Measurements from ENCODE around the gene PLEKHG2. TPM values are rescaled to one million over a fixed set of nuclear protein-coding genes. Genes with fewer than 3 reads are reported as not detected.
"Not testable (repeated sequence)": the region's sequence is repeated elsewhere in the genome, so short reads cannot be mapped to it uniquely, and the experiment has no call there.

PLEKHG2 gene
- total RNA-seq, 1 donor from 2014 or later: 86.7 TPM

DNA sequence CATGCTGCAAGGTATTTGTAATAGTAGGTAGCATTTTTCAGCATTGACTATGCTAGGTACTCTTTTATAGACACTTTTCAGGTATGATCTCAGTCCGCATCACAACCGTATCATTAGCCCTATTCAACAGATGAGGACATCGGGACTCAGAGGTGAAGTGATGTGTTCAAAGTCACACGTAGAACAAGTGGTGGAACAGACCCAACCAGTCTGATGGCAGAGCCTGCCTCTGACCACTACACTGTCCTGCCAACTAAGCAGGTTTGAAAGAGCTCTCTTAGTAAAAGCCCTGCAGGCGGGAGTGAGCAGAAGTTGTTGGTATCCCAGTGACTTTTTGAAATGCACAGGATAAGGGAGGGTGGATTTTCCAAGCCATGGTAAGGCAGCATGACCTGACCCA is 41.7 kb upstream of the PLEKHG2 start:
- DNase-seq (ENCODE audit: extremely low spot score, unreplicated experiment): no peak
- no peaks in the 10 kb centered on the region for H3K27me3 Mint-ChIP-seq
- no peaks in the 10 kb centered on the region for H3K9me3 Mint-ChIP-seq
- no peak overlapping the region for H3K27ac Mint-ChIP-seq
- H3K36me3 Mint-ChIP-seq: peaks cover 34% of the 10 kb centered on the region
- no peaks in the 10 kb centered on the region for H3K4me1 Mint-ChIP-seq (ENCODE audit: unreplicated experiment)
- H3K4me3 Mint-ChIP-seq: no peak overlapping the region
- TF ChIP-seq CTCF (conservative IDR thresholded peaks at IDR 0.05): no peak

DNA sequence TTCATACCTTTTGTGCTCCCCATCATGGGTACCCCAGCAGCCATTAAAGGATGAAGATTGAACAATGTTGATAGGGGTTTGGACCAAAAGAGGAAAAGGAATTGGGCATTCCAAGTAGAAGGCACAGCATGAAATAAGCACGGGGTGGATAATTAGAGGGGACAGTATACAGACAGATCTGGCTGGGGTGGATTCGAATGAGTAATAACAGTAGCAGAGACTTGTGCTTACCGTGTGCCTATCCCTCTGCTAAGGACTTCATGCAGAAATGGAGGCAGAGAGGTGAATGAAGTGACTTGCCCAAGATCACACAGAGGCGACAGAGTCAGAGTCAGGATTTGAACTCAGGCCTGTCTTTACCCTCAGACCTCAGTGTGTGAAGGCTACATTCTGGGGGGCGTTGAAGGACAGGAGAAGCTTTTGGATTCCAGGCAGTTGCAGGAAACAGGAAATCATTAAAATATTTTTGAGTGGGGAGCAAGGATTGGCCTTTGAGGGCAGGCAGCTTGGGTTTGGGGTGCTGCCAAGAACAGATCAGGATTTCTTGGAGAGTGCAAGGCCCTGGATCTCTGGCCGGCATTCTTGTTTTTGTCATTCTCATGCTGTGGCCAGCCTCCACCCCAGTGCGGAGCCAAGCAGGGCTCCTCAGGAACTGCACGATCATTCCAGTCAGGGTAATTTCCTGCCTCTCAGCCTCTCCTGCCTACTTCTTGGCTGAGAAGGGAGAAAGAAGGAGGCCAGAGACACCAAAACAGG is 40.2 kb upstream of the PLEKHG2 start:
- H3K27me3 Mint-ChIP-seq: no peaks in the 10 kb centered on the region
- no peak overlapping the region for H3K27ac Mint-ChIP-seq
- peaks cover 34% of the 10 kb centered on the region for H3K36me3 Mint-ChIP-seq
- DNase-seq (ENCODE audit: extremely low spot score, unreplicated experiment): no peak
- no peak for TF ChIP-seq CTCF (conservative IDR thresholded peaks at IDR 0.05)
- H3K9me3 Mint-ChIP-seq: no peaks in the 10 kb centered on the region
- H3K4me1 Mint-ChIP-seq (ENCODE audit: unreplicated experiment): no peaks in the 10 kb centered on the region
- no peak overlapping the region for H3K4me3 Mint-ChIP-seq

GRCh38 chr19:39372941-39373340 is 39.5 kb upstream of the PLEKHG2 start:
- DNase-seq (ENCODE audit: extremely low spot score, unreplicated experiment): no peak
- no peaks in the 10 kb centered on the region for H3K9me3 Mint-ChIP-seq
- H3K4me1 Mint-ChIP-seq (ENCODE audit: unreplicated experiment): no peaks in the 10 kb centered on the region
- H3K36me3 Mint-ChIP-seq: peaks cover 34% of the 10 kb centered on the region
- no peak overlapping the region for H3K4me3 Mint-ChIP-seq
- no peak for TF ChIP-seq CTCF (conservative IDR thresholded peaks at IDR 0.05)
- H3K27me3 Mint-ChIP-seq: no peaks in the 10 kb centered on the region
- H3K27ac Mint-ChIP-seq: no peak overlapping the region

DNA sequence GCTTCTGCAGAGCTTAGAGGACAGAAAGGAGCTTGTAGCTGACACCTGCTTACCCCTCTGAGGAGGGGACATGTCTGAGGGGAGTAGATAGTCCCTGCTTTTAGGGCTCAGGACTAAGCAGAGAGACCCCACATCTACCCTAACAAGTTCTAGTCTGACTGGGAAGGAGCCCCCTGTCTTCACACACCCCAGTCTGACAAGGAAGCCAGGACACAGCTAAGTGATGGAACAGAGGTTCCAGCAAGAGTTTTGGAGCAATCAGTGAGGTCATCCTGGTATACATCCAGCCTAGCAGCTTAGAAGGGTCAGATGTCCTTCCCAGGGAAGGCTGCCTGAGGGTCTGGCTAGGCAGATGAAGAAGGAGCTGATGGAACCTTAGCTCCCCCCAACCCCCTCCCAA is 36.5 kb upstream of the PLEKHG2 start:
- TF ChIP-seq CTCF (conservative IDR thresholded peaks at IDR 0.05): no peak
- Mint-ChIP-seq H3K27ac (no peak overlapping the region), H3K4me1 (ENCODE audit: unreplicated experiment) (no peaks in the 10 kb centered on the region), H3K27me3 (no peaks in the 10 kb centered on the region), H3K4me3 (no peak overlapping the region), H3K9me3 (no peaks in the 10 kb centered on the region), H3K36me3 (peaks cover 24% of the 10 kb centered on the region)
- DNase-seq (ENCODE audit: extremely low spot score, unreplicated experiment): no peak

DNA sequence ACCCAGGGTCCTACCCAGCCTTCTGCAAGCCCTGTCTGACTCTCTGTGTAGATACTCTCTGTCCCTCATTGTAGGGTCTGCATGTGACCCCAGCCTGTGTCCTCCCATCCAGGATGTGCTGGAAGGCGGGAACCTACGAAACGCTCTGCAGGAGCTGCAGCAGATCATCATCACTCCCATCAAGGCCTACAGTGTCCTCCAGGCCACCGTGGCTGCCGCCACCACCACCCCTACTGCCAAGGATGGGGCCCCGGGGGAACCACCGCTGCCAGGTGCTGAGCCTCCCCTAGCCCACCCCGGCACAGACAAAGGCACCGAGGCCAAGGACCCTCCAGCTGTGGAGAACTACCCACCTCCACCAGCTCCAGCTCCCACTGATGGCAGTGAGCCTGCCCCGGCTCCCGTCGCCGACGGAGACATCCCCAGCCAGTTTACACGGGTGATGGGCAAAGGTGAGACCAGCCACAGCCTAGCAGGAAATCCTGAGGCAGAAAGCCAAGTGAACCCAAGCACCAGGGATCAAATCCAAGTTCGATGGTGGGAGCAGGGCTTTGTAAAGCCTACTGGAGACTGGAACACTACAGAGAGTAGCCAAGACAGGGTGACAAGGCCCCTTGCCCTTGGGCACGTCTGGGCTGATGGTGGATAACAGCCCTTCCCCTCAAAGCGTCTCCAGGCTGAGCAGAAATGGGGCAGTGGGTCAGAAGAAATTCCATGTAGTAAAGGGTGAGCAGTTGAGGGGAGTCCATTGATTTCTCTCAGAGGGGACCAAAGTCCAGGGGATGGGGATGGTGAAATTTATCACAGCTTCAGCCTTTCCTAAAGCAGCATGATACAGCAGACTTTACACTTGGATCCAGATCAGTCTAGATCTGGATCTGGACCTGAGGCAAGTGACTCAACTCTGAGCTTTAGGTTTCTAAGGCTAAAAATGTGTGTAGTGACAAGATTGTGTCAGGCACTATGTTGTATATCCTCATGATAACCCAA is 34.8 kb upstream of the PLEKHG2 start:
- no peak overlapping the region for H3K27ac Mint-ChIP-seq
- H3K9me3 Mint-ChIP-seq: no peaks in the 10 kb centered on the region
- no peaks in the 10 kb centered on the region for H3K4me1 Mint-ChIP-seq (ENCODE audit: unreplicated experiment)
- no peak for DNase-seq (ENCODE audit: extremely low spot score, unreplicated experiment)
- H3K27me3 Mint-ChIP-seq: no peaks in the 10 kb centered on the region
- peaks cover 23% of the 10 kb centered on the region for H3K36me3 Mint-ChIP-seq
- H3K4me3 Mint-ChIP-seq: no peak overlapping the region
- no peak for TF ChIP-seq CTCF (conservative IDR thresholded peaks at IDR 0.05)

GRCh38 chr19:39379366-39379765 is 33.1 kb upstream of the PLEKHG2 start:
- not testable (repeated sequence) for H3K27ac Mint-ChIP-seq; DNase-seq (ENCODE audit: extremely low spot score, unreplicated experiment); H3K27me3 Mint-ChIP-seq; H3K4me1 Mint-ChIP-seq (ENCODE audit: unreplicated experiment); H3K4me3 Mint-ChIP-seq; H3K9me3 Mint-ChIP-seq
- peaks cover 19% of the 10 kb centered on the region for H3K36me3 Mint-ChIP-seq
